SK-N-SH treated with all-trans-retinoic acid at 6 μM for 48 hours (cell line): ENCODE results near the gene ZNF331.

Experiments used
- ATAC-seq: fragments of 200-7000 bp; cut with Tn5 transposase; 3 replicates; pipeline ENCODE4 v1.9.1; 2020; ENCODE audit warnings: mild to moderate bottlenecking, moderate library complexity
- ARNTL ChIP-seq: fragments of 450-650 bp; formaldehyde crosslinking; IDR thresholded peaks from 2 replicates; pipeline ENCODE4 v1.5.0; 2020; ENCODE audit warnings: low read depth, mild to moderate bottlenecking, moderate library complexity, borderline replicate concordance
- BACH2 ChIP-seq: fragments of 250-450 bp; sonication (Bioruptor Pico); IDR thresholded peaks from 2 replicates; pipeline ENCODE4 v1.9.0; 2021; ENCODE audit warnings: mild to moderate bottlenecking, borderline replicate concordance
- CREB5 ChIP-seq: fragments of 250-450 bp; sonication (Bioruptor Pico); IDR thresholded peaks from 2 replicates; pipeline ENCODE4 v1.5.1; 2020; ENCODE audit warnings: low read depth, mild to moderate bottlenecking, moderate library complexity
- CSDC2 ChIP-seq: fragments of 250-450 bp; sonication (Bioruptor Pico); IDR thresholded peaks from 2 replicates; pipeline ENCODE4 v1.5.0; 2020; ENCODE audit warnings: mild to moderate bottlenecking, moderate library complexity
- CSRNP3 ChIP-seq: fragments of 250-450 bp; sonication (Bioruptor Pico); IDR thresholded peaks from 2 replicates; pipeline ENCODE4 v1.5.1; 2021; ENCODE audit warnings: mild to moderate bottlenecking, moderate library complexity
- ESRRG ChIP-seq: fragments of 250-450 bp; sonication (Bioruptor Pico); IDR thresholded peaks from 2 replicates; pipeline ENCODE4 v1.6.1; 2021; ENCODE audit warnings: mild to moderate bottlenecking
- GLIS3 ChIP-seq: fragments of 250-450 bp; sonication (Bioruptor Pico); IDR thresholded peaks from 2 replicates; pipeline ENCODE4 v1.5.0; 2020; ENCODE audit warnings: mild to moderate bottlenecking, moderate library complexity
- ISL1 ChIP-seq: fragments of 250-450 bp; sonication (Bioruptor Pico); IDR thresholded peaks from 2 replicates; pipeline ENCODE4 v2.1.2; 2022; ENCODE audit warnings: mild to moderate bottlenecking, moderate library complexity
- OSR1 ChIP-seq: fragments of 250-450 bp; sonication (Bioruptor Pico); IDR thresholded peaks from 2 replicates; pipeline ENCODE4 v1.8.0; 2022; ENCODE audit warnings: moderate library complexity, mild to moderate bottlenecking, inconsistent platforms
- PATZ1 ChIP-seq: fragments of 250-450 bp; sonication (Bioruptor Pico); IDR thresholded peaks from 2 replicates; pipeline ENCODE4 v1.8.0; 2020; ENCODE audit warnings: mild to moderate bottlenecking, moderate library complexity, borderline replicate concordance
- PPARA ChIP-seq: fragments of 250-450 bp; sonication (Bioruptor Pico); IDR thresholded peaks from 2 replicates; pipeline ENCODE4 v1.5.0; 2020; ENCODE audit warnings: mild to moderate bottlenecking, borderline replicate concordance
- RARB ChIP-seq: fragments of 250-450 bp; sonication (Bioruptor Pico); IDR thresholded peaks from 2 replicates; pipeline ENCODE4 v1.8.0; 2021; ENCODE audit warnings: mild to moderate bottlenecking, moderate library complexity
- SNAI2 ChIP-seq: fragments of 250-450 bp; sonication (Bioruptor Pico); IDR thresholded peaks from 2 replicates; pipeline ENCODE4 v1.5.0; 2020; ENCODE audit warnings: mild to moderate bottlenecking, moderate library complexity
- TCF4 ChIP-seq: fragments of 250-450 bp; sonication (Bioruptor Pico); IDR thresholded peaks from 2 replicates; pipeline ENCODE4 v1.8.0; 2021; ENCODE audit warnings: mild to moderate bottlenecking, moderate library complexity, borderline replicate concordance
- TOX ChIP-seq: fragments of 250-450 bp; sonication (Bioruptor Pico); IDR thresholded peaks from 2 replicates; pipeline ENCODE4 v1.8.0; 2021; ENCODE audit warnings: mild to moderate bottlenecking, moderate library complexity, borderline replicate concordance
- ZC3H10 ChIP-seq: fragments of 250-450 bp; sonication (Bioruptor Pico); IDR thresholded peaks from 2 replicates; pipeline ENCODE4 v1.5.1; 2021; ENCODE audit warnings: mild to moderate bottlenecking, moderate library complexity
- ZNF565 ChIP-seq: fragments of 450-650 bp; formaldehyde crosslinking; conservative IDR thresholded peaks from 2 replicates; pipeline ENCODE4 v1.5.0; 2020; ENCODE audit warnings: low read depth, mild to moderate bottlenecking, moderate library complexity
- ZNF70 ChIP-seq: fragments of 450-650 bp; formaldehyde crosslinking; IDR thresholded peaks from 2 replicates; pipeline ENCODE4 v1.5.0; 2020; ENCODE audit warnings: mild to moderate bottlenecking, moderate library complexity
- ZNF8 ChIP-seq: fragments of 450-650 bp; formaldehyde crosslinking; IDR thresholded peaks from 2 replicates; pipeline ENCODE4 v1.5.0; 2020; ENCODE audit warnings: mild to moderate bottlenecking, moderate library complexity
- TF ChIP-seq, protein P1 (sequence below): fragments of 250-450 bp; sonication (Bioruptor Pico); IDR thresholded peaks from 2 replicates; pipeline ENCODE4 v1.5.0; 2020; ENCODE audit warnings: mild to moderate bottlenecking, moderate library complexity
- TF ChIP-seq, protein P2 (sequence below): fragments of 250-450 bp; sonication (Bioruptor Pico); IDR thresholded peaks from 2 replicates; pipeline ENCODE4 v1.8.0; 2021; ENCODE audit warnings: low read depth, mild to moderate bottlenecking, moderate library complexity, borderline replicate concordance

The ZNF331 gene

DNA sequence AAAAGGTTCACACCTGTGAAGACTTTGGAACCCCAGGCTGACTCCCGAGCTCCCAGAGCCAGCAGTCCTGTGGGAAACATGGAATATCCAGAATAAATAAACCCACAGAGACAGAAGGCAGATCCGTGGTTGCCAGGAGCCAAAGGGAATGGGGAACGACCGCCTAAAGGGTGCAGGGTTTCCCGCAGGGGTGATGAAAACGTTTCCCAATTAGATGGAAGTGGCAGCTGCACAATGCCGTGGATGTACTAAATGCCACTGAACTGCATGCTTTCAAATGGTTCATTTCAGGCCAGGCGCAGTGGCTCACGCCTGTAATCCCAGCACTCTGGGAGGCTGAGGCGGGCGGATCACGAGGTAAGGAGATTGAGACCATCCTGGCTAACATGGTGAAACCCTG lies 70.4 kb downstream of the ZNF331 start:
- ATAC-seq = no peak

DNA sequence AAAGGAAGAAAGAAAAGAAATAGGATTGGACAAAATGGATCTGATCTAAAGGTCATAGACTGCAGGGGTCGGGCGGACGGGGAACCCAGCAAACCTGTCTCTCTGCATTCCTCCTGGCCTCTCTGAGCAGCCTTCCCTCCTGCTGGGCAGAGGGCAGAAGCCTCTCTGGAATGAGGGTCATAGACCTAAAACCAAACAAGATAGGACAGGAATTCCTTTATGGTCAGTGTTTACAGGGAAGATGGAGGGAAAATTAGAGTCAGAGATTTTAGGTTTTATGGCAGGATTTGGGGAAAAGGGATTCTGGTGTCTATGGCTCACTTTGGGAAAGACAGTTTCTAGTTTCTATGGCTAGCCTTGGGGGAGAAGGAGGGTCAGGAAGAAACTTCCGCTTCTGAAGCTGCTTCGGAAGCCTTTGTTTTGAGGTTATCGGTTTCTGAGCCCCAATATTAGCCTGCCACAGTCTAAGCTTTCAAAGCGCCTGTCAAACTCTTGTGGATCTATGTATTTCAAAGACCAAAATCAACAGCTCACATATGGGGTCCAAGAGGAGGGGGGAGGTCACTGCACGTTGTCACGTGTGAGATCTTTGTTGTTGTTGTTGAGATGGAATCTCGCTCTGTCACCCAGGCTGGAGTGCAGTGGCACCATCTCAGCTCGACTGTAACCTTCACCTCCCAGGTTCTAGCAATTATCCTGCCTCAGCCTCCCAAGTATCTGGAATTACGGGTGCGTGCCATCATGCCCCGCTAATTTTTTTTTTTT lies 75.0 kb downstream of the ZNF331 start:
- no peak for ATAC-seq
- TF ChIP-seq ESRRG (CRISPR knock-in tag) (no peak), TOX (no peak), CSRNP3 (CRISPR knock-in tag) (no peak), CREB5 (CRISPR knock-in tag) (no peak), PPARA (CRISPR knock-in tag) (no peak), GLIS3 (no peak), ZNF8 (CRISPR knock-in tag) (no peak), ZNF565 (CRISPR knock-in tag) (no peak)
- TF ChIP-seq, protein P1, sequence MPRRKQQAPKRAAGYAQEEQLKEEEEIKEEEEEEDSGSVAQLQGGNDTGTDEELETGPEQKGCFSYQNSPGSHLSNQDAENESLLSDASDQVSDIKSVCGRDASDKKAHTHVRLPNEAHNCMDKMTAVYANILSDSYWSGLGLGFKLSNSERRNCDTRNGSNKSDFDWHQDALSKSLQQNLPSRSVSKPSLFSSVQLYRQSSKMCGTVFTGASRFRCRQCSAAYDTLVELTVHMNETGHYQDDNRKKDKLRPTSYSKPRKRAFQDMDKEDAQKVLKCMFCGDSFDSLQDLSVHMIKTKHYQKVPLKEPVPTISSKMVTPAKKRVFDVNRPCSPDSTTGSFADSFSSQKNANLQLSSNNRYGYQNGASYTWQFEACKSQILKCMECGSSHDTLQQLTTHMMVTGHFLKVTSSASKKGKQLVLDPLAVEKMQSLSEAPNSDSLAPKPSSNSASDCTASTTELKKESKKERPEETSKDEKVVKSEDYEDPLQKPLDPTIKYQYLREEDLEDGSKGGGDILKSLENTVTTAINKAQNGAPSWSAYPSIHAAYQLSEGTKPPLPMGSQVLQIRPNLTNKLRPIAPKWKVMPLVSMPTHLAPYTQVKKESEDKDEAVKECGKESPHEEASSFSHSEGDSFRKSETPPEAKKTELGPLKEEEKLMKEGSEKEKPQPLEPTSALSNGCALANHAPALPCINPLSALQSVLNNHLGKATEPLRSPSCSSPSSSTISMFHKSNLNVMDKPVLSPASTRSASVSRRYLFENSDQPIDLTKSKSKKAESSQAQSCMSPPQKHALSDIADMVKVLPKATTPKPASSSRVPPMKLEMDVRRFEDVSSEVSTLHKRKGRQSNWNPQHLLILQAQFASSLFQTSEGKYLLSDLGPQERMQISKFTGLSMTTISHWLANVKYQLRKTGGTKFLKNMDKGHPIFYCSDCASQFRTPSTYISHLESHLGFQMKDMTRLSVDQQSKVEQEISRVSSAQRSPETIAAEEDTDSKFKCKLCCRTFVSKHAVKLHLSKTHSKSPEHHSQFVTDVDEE (CRISPR knock-in tag) = no peak

More for the DNA sequence above, 70.4 kb downstream of the ZNF331 start:
- TF ChIP-seq BACH2 (no peak), ARNTL (CRISPR knock-in tag) (no peak), PPARA (CRISPR knock-in tag) (no peak), TOX (no peak), GLIS3 (no peak), ZNF70 (no peak), ZNF8 (CRISPR knock-in tag) (no peak), OSR1 (CRISPR knock-in tag) (no peak), SNAI2 (CRISPR knock-in tag) (no peak), RARB (no peak), CSRNP3 (CRISPR knock-in tag) (no peak), PATZ1 (no peak), CSDC2 (CRISPR knock-in tag) (no peak), ZNF565 (CRISPR knock-in tag) (no peak), ISL1 (CRISPR knock-in tag) (no peak), TCF4 (CRISPR knock-in tag) (no peak), ZC3H10 (no peak)

- ATAC-seq = no peak
- TF ChIP-seq, protein P2, sequence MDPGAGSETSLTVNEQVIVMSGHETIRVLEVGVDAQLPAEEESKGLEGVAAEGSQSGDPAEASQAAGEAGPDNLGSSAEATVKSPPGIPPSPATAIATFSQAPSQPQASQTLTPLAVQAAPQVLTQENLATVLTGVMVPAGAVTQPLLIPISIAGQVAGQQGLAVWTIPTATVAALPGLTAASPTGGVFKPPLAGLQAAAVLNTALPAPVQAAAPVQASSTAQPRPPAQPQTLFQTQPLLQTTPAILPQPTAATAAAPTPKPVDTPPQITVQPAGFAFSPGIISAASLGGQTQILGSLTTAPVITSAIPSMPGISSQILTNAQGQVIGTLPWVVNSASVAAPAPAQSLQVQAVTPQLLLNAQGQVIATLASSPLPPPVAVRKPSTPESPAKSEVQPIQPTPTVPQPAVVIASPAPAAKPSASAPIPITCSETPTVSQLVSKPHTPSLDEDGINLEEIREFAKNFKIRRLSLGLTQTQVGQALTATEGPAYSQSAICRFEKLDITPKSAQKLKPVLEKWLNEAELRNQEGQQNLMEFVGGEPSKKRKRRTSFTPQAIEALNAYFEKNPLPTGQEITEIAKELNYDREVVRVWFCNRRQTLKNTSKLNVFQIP (CRISPR knock-in tag) = no peak
- TF ChIP-seq ZNF565 (CRISPR knock-in tag) (no peak), BACH2 (no peak), CSDC2 (CRISPR knock-in tag) (no peak), PPARA (CRISPR knock-in tag) (no peak)
- TF ChIP-seq, protein P1 (CRISPR knock-in tag) = no peak
Observed at GRCh38 chr19:53621885-53622740, 84.2 kb downstream of the ZNF331 start.
